ENCODE results near the gene SPSB1. TPM values are rescaled to one million over a fixed set of nuclear protein-coding genes. Genes with fewer than 3 reads are reported as not detected.

SPSB1 gene
- total RNA-seq, 4 donors from 2014 or later = 33.5 to 111 (median 76.3) TPM

- no peak for DNase-seq (ENCODE audit: low spot score)
- no peak for ATAC-seq (ENCODE audit: low FRiP score)
- no peak for TF ChIP-seq CTCF (IDR thresholded peaks at IDR 0.05)
Measured at GRCh38 chr1:9332513-9333143, 39.9 kb downstream of the SPSB1 start.

DNA sequence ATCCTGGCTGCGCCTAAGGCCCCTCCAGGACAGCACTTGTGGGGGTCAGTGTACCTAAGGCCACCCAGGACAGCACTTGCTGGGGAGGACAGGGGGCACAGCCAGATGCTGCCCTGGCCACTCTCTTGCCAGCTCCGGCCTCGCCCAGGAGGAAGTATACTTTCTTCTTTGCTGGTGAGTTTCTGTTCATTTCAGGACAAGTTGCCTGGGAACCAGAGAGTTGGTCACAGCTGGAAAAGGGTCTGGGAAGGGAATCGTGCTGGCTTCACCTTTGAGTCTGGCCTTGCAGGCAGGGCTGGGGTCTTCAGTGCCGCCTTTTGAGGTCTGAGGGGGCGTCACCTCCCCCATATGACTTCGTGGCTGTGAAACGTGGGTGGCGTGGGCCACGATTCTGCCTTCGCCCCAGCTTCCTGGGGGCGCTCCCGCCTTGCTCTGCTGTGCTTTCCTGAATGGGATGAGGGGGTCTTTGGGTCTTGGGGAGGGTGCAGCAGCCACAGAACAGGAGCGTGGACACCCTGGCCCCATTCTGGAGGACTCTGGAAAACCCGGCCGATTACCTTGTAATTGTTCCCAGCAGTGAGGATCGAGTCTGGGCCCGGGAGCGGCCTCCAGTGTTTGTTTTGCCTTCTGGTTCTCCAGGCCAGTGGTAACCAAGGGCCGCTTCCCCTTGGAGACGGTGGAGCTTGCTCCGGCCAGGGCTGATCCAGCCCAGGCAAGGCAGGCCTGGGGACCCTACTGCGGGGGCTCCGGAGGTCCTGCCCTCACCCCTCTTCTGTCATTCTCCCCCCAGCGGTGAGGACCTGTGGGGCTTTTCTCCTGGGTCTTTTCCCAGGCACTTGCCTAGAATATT lies 45.9 kb downstream of the SPSB1 start:
- ATAC-seq (ENCODE audit: low FRiP score) = no peak
- no peak for DNase-seq (ENCODE audit: low spot score)
- no peak for TF ChIP-seq CTCF (IDR thresholded peaks at IDR 0.05)

DNA sequence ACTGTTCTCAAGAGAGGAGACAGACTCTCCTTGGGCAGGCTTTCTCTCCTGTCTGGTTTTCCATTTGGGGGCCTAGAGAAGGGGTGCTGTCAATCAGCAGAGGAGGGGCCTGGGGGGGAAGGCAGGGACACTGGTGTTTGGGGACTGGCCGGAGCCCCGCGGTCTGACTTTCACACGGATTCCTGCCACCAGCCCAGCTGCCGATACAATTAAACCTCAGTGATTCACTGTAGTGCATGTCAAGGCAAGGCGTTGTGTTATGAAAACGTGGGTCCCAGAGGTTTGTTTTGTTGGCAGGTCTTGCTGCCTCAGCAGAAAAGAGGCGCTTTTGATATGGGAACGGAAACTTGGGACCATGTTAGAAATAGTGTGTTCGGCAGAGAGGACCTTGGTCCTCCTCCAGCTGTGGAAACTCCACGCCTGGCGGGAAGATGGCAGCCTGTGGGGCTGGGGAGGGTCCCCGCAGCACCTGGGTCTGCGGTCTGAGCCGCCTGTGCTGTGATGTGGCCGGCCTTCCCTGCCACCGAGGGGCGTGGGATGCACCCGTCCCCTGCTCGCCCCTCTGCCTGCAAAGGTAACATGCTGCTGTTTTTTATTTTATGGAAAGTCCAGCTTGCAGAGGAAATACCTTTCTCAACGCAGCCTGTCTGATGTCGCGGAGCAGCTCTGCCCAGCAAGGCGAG lies 47.6 kb downstream of the SPSB1 start:
- no peak for ATAC-seq (ENCODE audit: low FRiP score)
- TF ChIP-seq CTCF (IDR thresholded peaks at IDR 0.05) = no peak
- no peak for DNase-seq (ENCODE audit: low spot score)

- TF ChIP-seq CTCF (IDR thresholded peaks at IDR 0.05) = no peak
- no peak for ATAC-seq (ENCODE audit: low FRiP score)
- DNase-seq (ENCODE audit: low spot score) = no peak
Measured at GRCh38 chr1:9340864-9341263, 48.2 kb downstream of the SPSB1 start.

- ATAC-seq (ENCODE audit: low FRiP score) (no peak), DNase-seq (ENCODE audit: low spot score) (no peak)
- TF ChIP-seq CTCF (IDR thresholded peaks at IDR 0.05) = no peak
Measured at GRCh38 chr1:9341301-9341845, 48.7 kb downstream of the SPSB1 start.

DNA sequence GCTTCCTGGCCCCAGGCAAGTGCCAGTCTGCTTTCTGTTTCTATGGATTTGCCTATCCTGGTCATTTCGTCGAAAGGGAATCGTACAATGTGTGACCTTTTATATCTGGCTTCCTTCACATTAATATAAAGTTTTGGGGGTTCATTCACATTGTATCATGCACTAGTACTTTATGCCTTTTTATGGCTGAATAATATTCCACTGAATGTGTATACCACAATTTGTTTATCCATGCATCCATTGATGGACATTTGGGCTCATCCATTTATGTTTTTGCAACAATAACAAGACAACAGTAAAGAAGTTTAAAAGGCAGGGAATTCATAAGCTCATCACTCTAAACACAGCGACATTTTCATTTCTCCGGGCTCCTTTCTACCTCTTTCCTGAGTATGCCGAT lies 50.6 kb downstream of the SPSB1 start:
- no peak for TF ChIP-seq CTCF (IDR thresholded peaks at IDR 0.05)
- ATAC-seq (ENCODE audit: low FRiP score) = no peak
- no peak for DNase-seq (ENCODE audit: low spot score)

Data from omental fat pad (tissue), 4 donors.